Measurements from ENCODE around the gene CFAP210.

The CFAP210 gene

GRCh38 chr2:169694113-169694893 is at the start of gene CFAP210, which contains the start of gene PHOSPHO2:
TSS of gene CFAP210 (minus strand) at chr2:169694405. CDS start at chr2:169694327, 78 bp downstream.
TSS of gene PHOSPHO2 (plus strand) at chr2:169694469. CDS start at chr2:169700972, 6,503 bp downstream.
- peak within 1 kb of the TSS; percentile 69 for H3K4me3 ChIP-seq (ENCODE audit: low read depth, low read length)
- no peak for TF ChIP-seq CTCF (IDR thresholded peaks at IDR 0.05; ENCODE audit: borderline replicate concordance, insufficient read depth, low read depth, low read length)

GRCh38 chr2:169743549-169743948 is 49.3 kb upstream of the CFAP210 start:
- no peak overlapping the region for H3K4me3 ChIP-seq (ENCODE audit: low read depth, low read length)
- TF ChIP-seq CTCF (IDR thresholded peaks at IDR 0.05; ENCODE audit: borderline replicate concordance, insufficient read depth, low read depth, low read length), result no peak

- TF ChIP-seq CTCF (IDR thresholded peaks at IDR 0.05; ENCODE audit: borderline replicate concordance, insufficient read depth, low read depth, low read length), result no peak
- no peak overlapping the region for H3K4me3 ChIP-seq (ENCODE audit: low read depth, low read length)
Observed at GRCh38 chr2:169739351-169739750, 45.1 kb upstream of the CFAP210 start.

GRCh38 chr2:169738566-169739229 is 44.5 kb upstream of the CFAP210 start:
- no peak overlapping the region for H3K4me3 ChIP-seq (ENCODE audit: low read depth, low read length)
- TF ChIP-seq CTCF (IDR thresholded peaks at IDR 0.05; ENCODE audit: borderline replicate concordance, insufficient read depth, low read depth, low read length), result no peak

- no peak overlapping the region for H3K4me3 ChIP-seq (ENCODE audit: low read depth, low read length)
- no peak for TF ChIP-seq CTCF (IDR thresholded peaks at IDR 0.05; ENCODE audit: borderline replicate concordance, insufficient read depth, low read depth, low read length)
Observed at GRCh38 chr2:169736902-169737301, 42.7 kb upstream of the CFAP210 start.

GRCh38 chr2:169735623-169736022 is 41.4 kb upstream of the CFAP210 start:
- no peak for TF ChIP-seq CTCF (IDR thresholded peaks at IDR 0.05; ENCODE audit: borderline replicate concordance, insufficient read depth, low read depth, low read length)
- H3K4me3 ChIP-seq (ENCODE audit: low read depth, low read length), result no peak overlapping the region
